ENCODE results near the gene FCRL6.

FCRL6 gene

GRCh38 chr1:159786465-159786864, 15.7 kb upstream of the FCRL6 start:
- TF ChIP-seq CTCF (IDR thresholded peaks at IDR 0.05; ENCODE audit: low read depth, low read length): no peak

GRCh38 chr1:159786966-159787365, 15.2 kb upstream of the FCRL6 start:
- DNase-seq (ENCODE audit: extremely low read depth, low read depth): no peak
- TF ChIP-seq CTCF (IDR thresholded peaks at IDR 0.05; ENCODE audit: low read depth, low read length): no peak

More at GRCh38 chr1:159786465-159786864, 15.7 kb upstream of the FCRL6 start:
- no peak for DNase-seq (ENCODE audit: extremely low read depth, low read depth)

- no peak for DNase-seq (ENCODE audit: extremely low read depth, low read depth)
- TF ChIP-seq CTCF (IDR thresholded peaks at IDR 0.05; ENCODE audit: low read depth, low read length): peak; percentile 58
Observed at GRCh38 chr1:159790237-159790917, 11.8 kb upstream of the FCRL6 start.

- DNase-seq (ENCODE audit: extremely low read depth, low read depth): no peak
- TF ChIP-seq CTCF (IDR thresholded peaks at IDR 0.05; ENCODE audit: low read depth, low read length): no peak
Observed at GRCh38 chr1:159791031-159791430, 11.1 kb upstream of the FCRL6 start.

GRCh38 chr1:159791461-159791860, 10.7 kb upstream of the FCRL6 start:
- no peak for TF ChIP-seq CTCF (IDR thresholded peaks at IDR 0.05; ENCODE audit: low read depth, low read length)
- no peak for DNase-seq (ENCODE audit: extremely low read depth, low read depth)

- TF ChIP-seq CTCF (IDR thresholded peaks at IDR 0.05; ENCODE audit: low read depth, low read length): no peak
- no peak for DNase-seq (ENCODE audit: extremely low read depth, low read depth)
Observed at GRCh38 chr1:159795534-159795933, 6.6 kb upstream of the FCRL6 start.

- TF ChIP-seq CTCF (IDR thresholded peaks at IDR 0.05; ENCODE audit: low read depth, low read length): peak; percentile 79
- DNase-seq (ENCODE audit: extremely low read depth, low read depth): peak; percentile 61
Observed at GRCh38 chr1:159798893-159799292, 3.3 kb upstream of the FCRL6 start.
